ENCODE measurements around the gene PTGIS. TPM values are rescaled to one million over a fixed set of nuclear protein-coding genes. Genes with fewer than 3 reads are reported as not detected.
A peak's percentile ranks its signal among the peaks of the same experiment; 100 is the strongest.

PTGIS gene
- total RNA-seq, 1 experiment from 2014 or later = 26.9 TPM

GRCh38 chr20:49589747-49590146 is 21.8 kb upstream of the PTGIS start:
- CTCF ChIA-PET = interaction anchor here (0.6 kb wide), 1 partner anchor 18 kb away, joined by 3 read pairs; no protein-coding TSS in a partner anchor
- H4K20me1 ChIP-seq (ENCODE audit: insufficient read depth) = no peaks in the 10 kb centered on the region
- intact Hi-C loops (cut with micrococcal nuclease; ENCODE audit: unreplicated experiment) = no loop called here

GRCh38 chr20:49587111-49587570 is 19.2 kb upstream of the PTGIS start:
- no peak overlapping the region for H3K4me3 ChIP-seq
- peaks cover 84% of the 10 kb centered on the region for H3F3A ChIP-seq (ENCODE audit: insufficient read depth, low read depth)
- H3K4me1 ChIP-seq (replicated peaks; ENCODE audit: insufficient read depth) = peaks cover 97% of the 10 kb centered on the region
- no peaks in the 10 kb centered on the region for H3K27me3 ChIP-seq (ENCODE audit: insufficient read depth, low read depth)
- H3K9me2 ChIP-seq (ENCODE audit: insufficient read depth) = no peaks in the 10 kb centered on the region
- no peak overlapping the region for H2AFZ ChIP-seq
- peaks cover 7% of the 10 kb centered on the region for H3K9me3 ChIP-seq (ENCODE audit: insufficient read depth, low read depth)
- ChIA-PET CTCF (no interaction called here), POLR2A (ENCODE audit: unreplicated experiment) (interaction anchor here (0.6 kb wide), 1 partner anchor 234 kb away, joined by 16 read pairs; no protein-coding TSS in a partner anchor)
- H3K36me3 ChIP-seq (ENCODE audit: low read depth) = no peaks in the 10 kb centered on the region; the same call in 1 of the 2 replicates
- H3K4me2 ChIP-seq = no peak overlapping the region
- H3K27ac ChIP-seq = peak overlapping the region; percentile 94
- no peaks in the 10 kb centered on the region for H4K20me1 ChIP-seq (ENCODE audit: insufficient read depth)
- TF ChIP-seq EZH2 (IDR thresholded peaks at IDR 0.05; ENCODE audit: low read depth) = no peak
- no peak for TF ChIP-seq CTCF (conservative IDR thresholded peaks at IDR 0.05)
- no peak for DNase-seq
- H3K79me2 ChIP-seq (ENCODE audit: low read depth) = peaks cover 15% of the 10 kb centered on the region; the same call in 1 of the 2 replicates
- BruUV-seq (replicated peaks) = no TSS peak
- intact Hi-C loops (cut with micrococcal nuclease; ENCODE audit: unreplicated experiment) = no loop called here

More at GRCh38 chr20:49589747-49590146, 21.8 kb upstream of the PTGIS start:
- no peak overlapping the region for H3K4me3 ChIP-seq
- H3K27me3 ChIP-seq (ENCODE audit: insufficient read depth, low read depth) = no peaks in the 10 kb centered on the region
- peak overlapping the region; percentile 81 for H3K4me2 ChIP-seq
- peak overlapping the region; percentile 98 for H3K27ac ChIP-seq
- peaks cover 95% of the 10 kb centered on the region for H3K4me1 ChIP-seq (replicated peaks; ENCODE audit: insufficient read depth)
- no peak overlapping the region for H2AFZ ChIP-seq
- DNase-seq = no peak
- POLR2A ChIA-PET (ENCODE audit: unreplicated experiment) = interaction anchor here (0.7 kb wide), 1 partner anchor 525 kb away, joined by 14 read pairs; no protein-coding TSS in a partner anchor
- no TSS peak for BruUV-seq (replicated peaks)
- H3K79me2 ChIP-seq (ENCODE audit: low read depth) = peaks cover 19% of the 10 kb centered on the region; the same call in 1 of the 2 replicates
- H3F3A ChIP-seq (ENCODE audit: insufficient read depth, low read depth) = peaks cover 88% of the 10 kb centered on the region
- no peaks in the 10 kb centered on the region for H3K9me2 ChIP-seq (ENCODE audit: insufficient read depth)
- H3K9me3 ChIP-seq (ENCODE audit: insufficient read depth, low read depth) = no peaks in the 10 kb centered on the region
- H3K36me3 ChIP-seq (ENCODE audit: low read depth) = no peaks in the 10 kb centered on the region
- TF ChIP-seq EZH2 (IDR thresholded peaks at IDR 0.05; ENCODE audit: low read depth) (no peak), CTCF (conservative IDR thresholded peaks at IDR 0.05) (no peak)

- Histone ChIP-seq H3K36me3 (ENCODE audit: low read depth) (no peaks in the 10 kb centered on the region; the same call in 1 of the 2 replicates), H3K4me3 (no peak overlapping the region; the same call in 1 of the 2 replicates), H3K4me1 (replicated peaks; ENCODE audit: insufficient read depth) (peaks cover 97% of the 10 kb centered on the region), H3K27ac (peak overlapping the region; percentile 94), H3K9me2 (ENCODE audit: insufficient read depth) (no peaks in the 10 kb centered on the region), H3K9me3 (ENCODE audit: insufficient read depth, low read depth) (peaks cover 7% of the 10 kb centered on the region), H4K20me1 (ENCODE audit: insufficient read depth) (no peaks in the 10 kb centered on the region), H2AFZ (no peak overlapping the region; the same call in 1 of the 2 replicates), H3F3A (ENCODE audit: insufficient read depth, low read depth) (peaks cover 81% of the 10 kb centered on the region), H3K79me2 (ENCODE audit: low read depth) (peaks cover 8% of the 10 kb centered on the region; the same call in 1 of the 2 replicates), H3K27me3 (ENCODE audit: insufficient read depth, low read depth) (no peaks in the 10 kb centered on the region), H3K4me2 (peak overlapping the region; percentile 53)
- no peak for TF ChIP-seq EZH2 (IDR thresholded peaks at IDR 0.05; ENCODE audit: low read depth)
- no peak for TF ChIP-seq CTCF (conservative IDR thresholded peaks at IDR 0.05)
- no TSS peak for BruUV-seq (replicated peaks)
- peak; percentile 23 to 74 for DNase-seq
- intact Hi-C loops (cut with micrococcal nuclease; ENCODE audit: unreplicated experiment) = no loop called here
- CTCF ChIA-PET = interaction anchor here (0.8 kb wide), 1 partner anchor 44 kb away, joined by 3 read pairs; no protein-coding TSS in a partner anchor
- POLR2A ChIA-PET (ENCODE audit: unreplicated experiment) = interaction anchor here (0.6 to 0.8 kb wide), 4 partner anchors 8 to 31 kb away, joined by 3 to 14 read pairs (median 6); no protein-coding TSS in a partner anchor
Measured at GRCh38 chr20:49585585-49586245, 17.8 kb upstream of the PTGIS start.

Measured in PC-9 (cell line).